GM18511 (cell line): ENCODE data around the gene POU1F1.
A peak's percentile ranks its signal among the peaks of the same experiment; 100 is the strongest.
"Not testable (repeated sequence)": the region's sequence is repeated elsewhere in the genome, so short reads cannot be mapped to it uniquely, and the experiment has no call there.

Experiments used
- ATAC-seq: cut with Tn5 transposase; IDR thresholded peaks from one replicate; pipeline ENCODE4 v1.9.1; 2021; ENCODE audit warnings: mild to moderate bottlenecking, moderate library complexity; ENCODE audit not compliant: unreplicated experiment

Gene POU1F1

GRCh38 chr3:87260270-87260669 is 16.1 kb downstream of the POU1F1 start:
- ATAC-seq = peak; percentile 90

- ATAC-seq = no peak
Measured at GRCh38 chr3:87250009-87250408, 26.4 kb downstream of the POU1F1 start.

- ATAC-seq = no peak
Measured at GRCh38 chr3:87248831-87249230, 27.6 kb downstream of the POU1F1 start.

- not testable (repeated sequence) for ATAC-seq
Measured at GRCh38 chr3:87248231-87248630, 28.2 kb downstream of the POU1F1 start.

- no peak for ATAC-seq
Measured at GRCh38 chr3:87247430-87247773, 29.0 kb downstream of the POU1F1 start.

- no peak for ATAC-seq
Measured at GRCh38 chr3:87246662-87247429, 29.5 kb downstream of the POU1F1 start.

GRCh38 chr3:87236093-87236492 is 40.3 kb downstream of the POU1F1 start:
- no peak for ATAC-seq

- ATAC-seq = no peak
Measured at GRCh38 chr3:87233805-87234204, 42.6 kb downstream of the POU1F1 start.

GRCh38 chr3:87229113-87229512 is 47.3 kb downstream of the POU1F1 start:
- no peak for ATAC-seq

GRCh38 chr3:87228316-87228715 is 48.1 kb downstream of the POU1F1 start:
- no peak for ATAC-seq

GRCh38 chr3:87227835-87228144 is 48.6 kb downstream of the POU1F1 start:
- ATAC-seq = peak; percentile 9

GRCh38 chr3:87227104-87227834 is 49.1 kb downstream of the POU1F1 start, which contains the start of gene CHMP2B:
CHMP2B (plus strand) TSS chr3:87227309; CDS start chr3:87227523, 214 bp downstream.
- ATAC-seq = peak; percentile 96

- ATAC-seq = no peak
Measured at GRCh38 chr3:87225659-87226058, 50.7 kb downstream of the POU1F1 start.

- no peak for ATAC-seq
Measured at GRCh38 chr3:87219611-87220010, 56.8 kb downstream of the POU1F1 start.

GRCh38 chr3:87218560-87218959 is 57.8 kb downstream of the POU1F1 start:
- ATAC-seq = no peak
